ENCODE measurements around the gene ZNF385C. TPM values are rescaled to one million over a fixed set of nuclear protein-coding genes. Genes with fewer than 3 reads are reported as not detected.
"Not testable (repeated sequence)": the region's sequence is repeated elsewhere in the genome, so short reads cannot be mapped to it uniquely, and the experiment has no call there.

Gene ZNF385C
- total and polyA plus RNA-seq, 3 donors from 2014 or later, result 17.9 to 26.6 (median 21.4) TPM

DNA sequence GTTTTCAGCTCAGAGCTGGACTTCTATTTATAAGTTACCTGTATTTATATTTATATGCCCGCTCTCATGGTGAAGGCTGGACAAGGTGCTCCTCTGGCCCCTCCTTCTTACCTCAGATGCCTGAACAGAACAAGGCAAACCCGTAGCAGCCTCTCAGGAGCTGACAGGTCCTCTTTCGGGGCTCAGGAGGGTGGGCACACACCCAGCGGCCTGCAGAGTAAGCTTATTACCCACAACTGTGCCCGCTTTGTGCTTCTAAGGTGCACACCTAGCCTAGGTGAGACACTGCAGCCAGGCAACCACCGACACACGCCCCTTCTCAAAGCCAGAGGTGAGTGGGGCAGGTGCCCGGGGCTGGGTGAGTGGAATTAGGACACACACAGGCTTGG lies 73.1 kb downstream of the ZNF385C start:
- DNase-seq, result no peak
- Histone ChIP-seq H3K9me3 (no peaks in the 10 kb centered on the region), H3K27ac (peak overlapping the region in 1 of 2 donors; percentile 45), H3K27me3 (no peaks in the 10 kb centered on the region), H3K36me3 (ENCODE audit: low read depth, missing control alignments) (no peaks in the 10 kb centered on the region), H3K4me1 (peaks cover 32% of the 10 kb centered on the region), H3K4me3 (no peak overlapping the region)
- intact Hi-C loops (cut with DNase I; ENCODE audit: low total_unique reads), result loop anchor here (10.0 kb wide), 1 partner anchor 60 kb away; the partner anchor contains the start of gene CNP
- WGBS, 2 donors, result 71 to 79% methylated on average over 8 of the region's 8 CpGs
- TF ChIP-seq, protein P1, sequence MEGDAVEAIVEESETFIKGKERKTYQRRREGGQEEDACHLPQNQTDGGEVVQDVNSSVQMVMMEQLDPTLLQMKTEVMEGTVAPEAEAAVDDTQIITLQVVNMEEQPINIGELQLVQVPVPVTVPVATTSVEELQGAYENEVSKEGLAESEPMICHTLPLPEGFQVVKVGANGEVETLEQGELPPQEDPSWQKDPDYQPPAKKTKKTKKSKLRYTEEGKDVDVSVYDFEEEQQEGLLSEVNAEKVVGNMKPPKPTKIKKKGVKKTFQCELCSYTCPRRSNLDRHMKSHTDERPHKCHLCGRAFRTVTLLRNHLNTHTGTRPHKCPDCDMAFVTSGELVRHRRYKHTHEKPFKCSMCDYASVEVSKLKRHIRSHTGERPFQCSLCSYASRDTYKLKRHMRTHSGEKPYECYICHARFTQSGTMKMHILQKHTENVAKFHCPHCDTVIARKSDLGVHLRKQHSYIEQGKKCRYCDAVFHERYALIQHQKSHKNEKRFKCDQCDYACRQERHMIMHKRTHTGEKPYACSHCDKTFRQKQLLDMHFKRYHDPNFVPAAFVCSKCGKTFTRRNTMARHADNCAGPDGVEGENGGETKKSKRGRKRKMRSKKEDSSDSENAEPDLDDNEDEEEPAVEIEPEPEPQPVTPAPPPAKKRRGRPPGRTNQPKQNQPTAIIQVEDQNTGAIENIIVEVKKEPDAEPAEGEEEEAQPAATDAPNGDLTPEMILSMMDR (IDR thresholded peaks at IDR 0.05), result no peak
- no peak for TF ChIP-seq POLR2A (IDR thresholded peaks at IDR 0.05)

DNA sequence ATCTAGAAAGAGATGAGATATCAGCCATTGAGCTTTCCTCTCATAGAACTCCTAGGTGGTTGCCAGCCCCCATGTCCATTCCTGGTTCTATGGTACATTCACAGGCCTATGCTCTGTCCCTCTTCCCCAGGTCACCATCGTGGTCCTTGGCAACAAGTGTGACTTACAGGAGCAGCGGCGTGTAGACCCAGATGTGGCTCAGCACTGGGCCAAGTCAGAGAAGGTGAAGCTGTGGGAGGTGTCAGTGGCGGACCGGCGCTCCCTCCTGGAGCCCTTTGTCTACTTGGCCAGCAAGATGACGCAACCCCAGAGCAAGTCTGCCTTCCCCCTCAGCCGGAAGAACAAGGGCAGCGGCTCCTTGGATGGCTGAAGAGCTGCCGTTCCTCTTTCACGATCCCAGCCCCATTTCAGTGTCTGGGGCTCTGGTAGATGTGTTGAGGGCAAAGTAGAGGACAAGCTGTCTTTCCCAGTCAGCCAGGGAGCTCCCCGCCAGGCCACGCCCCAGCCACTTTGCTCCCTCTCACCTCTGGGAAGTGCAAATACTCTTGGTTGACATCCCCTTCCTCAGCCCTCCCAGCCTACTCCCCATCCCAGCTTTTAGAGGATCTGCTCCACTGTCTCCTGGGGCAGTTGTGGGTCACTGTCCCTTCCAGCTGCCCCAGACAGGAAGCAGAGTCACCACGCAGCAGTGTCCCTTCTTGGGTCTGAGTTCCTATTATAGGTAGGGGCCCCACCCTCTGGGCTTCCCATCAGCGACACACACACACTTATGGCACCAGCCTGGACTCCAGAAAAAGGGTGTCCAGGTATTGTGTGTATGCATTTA lies 74.5 kb downstream of the ZNF385C start:
- H3K4me1 ChIP-seq, result peaks cover 34% of the 10 kb centered on the region
- no peaks in the 10 kb centered on the region for H3K9me3 ChIP-seq

DNA sequence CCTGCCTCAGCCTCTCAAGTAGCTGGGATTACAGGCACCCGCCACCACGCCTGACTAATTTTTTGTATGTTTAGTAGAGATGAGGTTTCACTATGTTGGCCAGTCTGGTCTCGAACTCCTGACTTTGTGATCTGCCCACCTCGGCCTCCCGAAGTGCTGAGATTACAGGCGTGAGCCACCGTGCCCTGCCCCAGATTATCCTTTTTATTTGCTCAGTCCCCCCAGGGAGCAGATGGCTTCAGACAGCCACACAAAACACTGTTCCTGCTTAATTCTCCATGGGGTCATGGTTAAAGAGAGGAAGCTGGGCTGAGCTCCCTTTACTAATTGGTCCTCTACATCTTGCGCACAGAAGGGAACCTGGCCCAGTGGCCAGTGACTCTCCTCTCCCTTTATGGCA lies 77.4 kb downstream of the ZNF385C start:
- 49 to 65% methylated on average over 8 of the region's 8 CpGs for WGBS, 2 donors
- H3K4me3 ChIP-seq, result peak overlapping the region; percentile 78 to 86
- not testable (repeated sequence) for H3K36me3 ChIP-seq (ENCODE audit: low read depth, missing control alignments); H3K27me3 ChIP-seq; H3K9me3 ChIP-seq; DNase-seq
- H3K4me1 ChIP-seq, result peaks cover 26% of the 10 kb centered on the region
- intact Hi-C loops (cut with DNase I; ENCODE audit: low total_unique reads), result loop anchor here (10.0 kb wide), 1 partner anchor 56 kb away; the partner anchor contains the start of gene CNP
- peak overlapping the region in 1 of 2 donors; percentile 60 for H3K27ac ChIP-seq

More for the DNA sequence above, 74.5 kb downstream of the ZNF385C start:
- intact Hi-C loops (cut with DNase I; ENCODE audit: low total_unique reads), result loop anchor here (10.0 kb wide), 1 partner anchor 59 kb away; the partner anchor contains the start of gene CNP
- WGBS, 2 donors, result 63 to 79% methylated on average over 15 of the region's 15 CpGs
- Histone ChIP-seq H3K27me3 (no peaks in the 10 kb centered on the region), H3K36me3 (ENCODE audit: low read depth, missing control alignments) (no peaks in the 10 kb centered on the region), H3K4me3 (no peak overlapping the region), H3K27ac (peak overlapping the region in 1 of 2 donors; percentile 36)
- DNase-seq, result peak; percentile 30
- TF ChIP-seq POLR2A (IDR thresholded peaks at IDR 0.05), result no peak
- TF ChIP-seq, protein P1 (IDR thresholded peaks at IDR 0.05), result no peak

DNA sequence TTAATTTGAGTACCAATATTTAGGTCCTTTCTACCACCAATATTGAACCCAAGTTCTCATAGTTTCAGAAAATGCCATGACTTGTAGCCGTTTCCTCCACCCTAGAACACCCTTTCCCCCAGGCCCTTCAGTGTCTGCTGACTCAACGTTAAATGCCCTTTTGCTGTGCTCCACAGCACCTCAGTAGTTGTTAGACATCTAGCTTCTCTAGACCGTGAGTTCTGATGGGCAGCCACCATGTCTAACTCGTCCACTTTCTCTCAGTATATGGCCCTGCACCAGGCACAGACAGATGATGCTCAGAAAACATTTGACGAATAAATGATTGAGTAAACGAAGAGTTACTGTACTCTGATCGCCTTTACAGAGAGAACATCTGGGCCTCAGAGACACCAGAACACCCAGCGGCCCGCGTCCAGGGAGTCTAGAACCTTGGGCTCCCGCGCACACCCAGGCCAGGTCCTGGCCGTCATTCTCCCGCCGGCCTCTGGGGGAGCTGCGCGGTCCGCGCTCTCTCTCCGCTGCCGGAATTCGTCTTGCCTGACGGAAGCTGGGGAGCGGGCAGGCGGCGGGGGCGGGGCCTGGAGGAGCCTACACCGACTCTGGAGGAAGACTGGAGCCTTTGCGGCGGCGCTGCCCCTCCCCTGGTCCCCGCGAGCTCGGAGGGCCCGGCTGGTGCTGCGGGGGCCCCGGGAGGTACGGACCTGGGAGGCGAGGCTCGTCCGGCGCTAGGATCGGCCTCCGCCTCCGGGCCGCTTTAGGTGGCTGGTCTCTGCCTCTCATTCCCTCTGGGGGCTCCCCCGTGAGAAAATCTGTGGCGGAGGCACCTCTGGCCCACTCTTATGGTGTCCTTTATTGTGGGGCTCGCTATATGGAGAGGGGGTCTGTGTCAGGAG lies 78.5 kb downstream of the ZNF385C start, which contains the start of gene NKIRAS2:
Gene NKIRAS2, plus strand, starts transcription at position 582 of the 896 bp plus-strand sequence. CDS start 1,488 bp downstream, outside the sequence.
- peak; percentile 96 for DNase-seq
- H3K36me3 ChIP-seq (ENCODE audit: low read depth, missing control alignments), result no peaks in the 10 kb centered on the region
- no peaks in the 10 kb centered on the region for H3K9me3 ChIP-seq
- TF ChIP-seq, protein P1 (IDR thresholded peaks at IDR 0.05), result peak; percentile 95 to 98 (median 96)
- TF ChIP-seq POLR2A (IDR thresholded peaks at IDR 0.05), result no peak
- 5 to 12% methylated on average over 21 to 49 of the region's 49 CpGs for WGBS, 2 donors
- H3K27ac ChIP-seq, result peak within 1 kb of the TSS; percentile 60 to 70
- peaks cover 20% of the 10 kb centered on the region for H3K4me1 ChIP-seq
- intact Hi-C loops (cut with DNase I; ENCODE audit: low total_unique reads), result loop anchor here (10.0 kb wide), 1 partner anchor 55 kb away; the partner anchor contains the start of gene CNP
- H3K4me3 ChIP-seq, result peak within 1 kb of the TSS; percentile 78 to 86
- no peaks in the 10 kb centered on the region for H3K27me3 ChIP-seq

Data from testis (tissue), 3 donors.